K562 (cell line): ENCODE data around the gene HCN3. TPM values are rescaled to one million over a fixed set of nuclear protein-coding genes. Genes with fewer than 3 reads are reported as not detected.

Source experiments
- ARHGAP35 ChIP-seq: fragments of 450-650 bp; IDR thresholded peaks from 2 replicates; pipeline ENCODE4 v1.6.1; 2018; ENCODE audit not compliant: partially characterized antibody
- CHD1 ChIP-seq: fragments of 200-600 bp; sonication (generic); IDR thresholded peaks from one replicate; pipeline ENCODE4 v1.6.1; 2012; ENCODE audit warnings: mild to moderate bottlenecking, moderate library complexity, low read length, inconsistent platforms
- DEAF1 ChIP-seq: fragments of 450-650 bp; formaldehyde crosslinking; IDR thresholded peaks from 2 replicates; pipeline ENCODE4 v1.4.0; 2020; ENCODE audit warnings: mild to moderate bottlenecking, moderate library complexity
- DPF2 ChIP-seq: fragments of 450-650 bp; IDR thresholded peaks from 2 replicates; pipeline ENCODE4 v1.6.1; 2016
- E2F4 ChIP-seq: sonication (generic); formaldehyde crosslinking; IDR thresholded peaks from 2 replicates; pipeline ENCODE4 v1.8.0; 2022; ENCODE audit warnings: mild to moderate bottlenecking, low read depth, missing genetic modification reagents
- E2F6 ChIP-seq, 2 experiments: IDR thresholded peaks; 2 replicates each; pipeline ENCODE4 v1.6.1; 2011; ENCODE audit warnings: borderline replicate concordance in 1 of 2, control low read depth in 1 of 2, low read depth in 1 of 2, low read length in 1 of 2, mild to moderate bottlenecking in 1 of 2, mixed read lengths in 1 of 2, moderate library complexity in 1 of 2; ENCODE audit not compliant: insufficient read depth in 1 of 2, insufficient read length in 1 of 2, poor library complexity in 1 of 2, severe bottlenecking in 1 of 2; ENCODE audit errors: extremely low read depth in 1 of 2
- EP300 ChIP-seq: IDR thresholded peaks from 2 replicates; pipeline ENCODE4 v1.6.1; 2012; ENCODE audit warnings: low read length, improper control_type of control experiment
- EWSR1 ChIP-seq: fragments of 450-650 bp; IDR thresholded peaks from 2 replicates; pipeline ENCODE4 v1.6.1; 2018; ENCODE audit warnings: borderline replicate concordance, mild to moderate bottlenecking, low read depth, moderate library complexity; ENCODE audit not compliant: partially characterized antibody
- HDAC2 ChIP-seq: fragments of 450-650 bp; IDR thresholded peaks from 2 replicates; pipeline ENCODE4 v1.6.1; 2016; ENCODE audit warnings: mild to moderate bottlenecking
- KDM2B ChIP-seq: fragments of 250-450 bp; sonication (Bioruptor Pico); IDR thresholded peaks from 2 replicates; pipeline ENCODE4 v1.8.0; 2021; ENCODE audit warnings: mild to moderate bottlenecking, moderate library complexity
- MEIS2 ChIP-seq: fragments of 450-650 bp; IDR thresholded peaks from 2 replicates; pipeline ENCODE4 v1.6.1; 2014; ENCODE audit warnings: mild to moderate bottlenecking; ENCODE audit not compliant: partially characterized antibody
- NONO ChIP-seq, 2 experiments: fragments of 200-400 bp in 1 of 2; fragments of 450-650 bp in 1 of 2; formaldehyde crosslinking in 1 of 2; IDR thresholded peaks; 2 replicates each; pipeline ENCODE4 v1.6.1; 2017; ENCODE audit warnings: low read depth in 2 of 2, mild to moderate bottlenecking in 2 of 2, moderate library complexity in 2 of 2, low read length in 1 of 2
- NR2C1 ChIP-seq, 2 experiments: fragments of 450-650 bp; IDR thresholded peaks; 2 replicates each; pipeline ENCODE4 v1.6.1; 2017; ENCODE audit warnings: mild to moderate bottlenecking in 2 of 2, antibody characterized with exemption in 1 of 2, inconsistent platforms in 1 of 2, missing compliant biosample characterization in 1 of 2, missing genetic modification characterization in 1 of 2
- POLR2AphosphoS2 ChIP-seq: IDR thresholded peaks from 2 replicates; pipeline ENCODE4 v1.6.1; 2012; ENCODE audit warnings: low read length, improper control_type of control experiment
- SMAD3 ChIP-seq: fragments of 450-650 bp; formaldehyde crosslinking; conservative IDR thresholded peaks from 2 replicates; pipeline ENCODE4 v1.4.0; 2020; ENCODE audit warnings: mild to moderate bottlenecking
- SNAPC5 ChIP-seq: fragments of 250-450 bp; sonication (Bioruptor Pico); IDR thresholded peaks from 2 replicates; pipeline ENCODE4 v1.8.0; 2021; ENCODE audit warnings: moderate library complexity, mild to moderate bottlenecking, inconsistent platforms
- SRSF7 ChIP-seq: fragments of 200-400 bp; formaldehyde crosslinking; optimal IDR thresholded peaks from 2 replicates; pipeline ENCODE3; 2017; ENCODE audit warnings: mild to moderate bottlenecking, low read depth, low read length
- XRCC4 ChIP-seq: IDR thresholded peaks from one replicate; pipeline ENCODE4 v1.6.1; 2011; ENCODE audit not compliant: insufficient read depth, insufficient read length; ENCODE audit errors: extremely low read depth
- ZBTB17 ChIP-seq: fragments of 450-650 bp; formaldehyde crosslinking; IDR thresholded peaks from 2 replicates; pipeline ENCODE4 v1.4.0; 2020; ENCODE audit warnings: mild to moderate bottlenecking
- ZNF239 ChIP-seq: fragments of 250-450 bp; sonication (Bioruptor Pico); IDR thresholded peaks from 2 replicates; pipeline ENCODE4 v1.4.0; 2020; ENCODE audit warnings: mild to moderate bottlenecking
- polyA plus RNA-seq, 8 experiments: library from polyadenylated mRNA; depleted of rRNA in 4 of 8; stranded (reverse) in 5 of 8; unstranded in 3 of 8; fragments of >200 nt; fragmentation: Nextera tagmentation in 2 of 8; fragmentation: Illumina TruSeq in 1 of 8; extraction: Ambion mirVana in 2 of 8; extraction: Trizol in 1 of 8; gene quantifications; 2 replicates each; pipeline versions ENCODE4 v1.2.1 to v1.2.3, GENCODE V29; 2011 to 2014; ENCODE audit warnings: inconsistent platforms in 1 of 8, missing spikeins in 1 of 8
- total RNA-seq, 7 experiments: library from RNA; depleted of rRNA in 6 of 7; stranded (reverse); fragments of >200 nt in 6 of 7; fragmentation: Illumina TruSeq in 2 of 7; extraction: Trizol in 2 of 7; gene quantifications; 2 replicates each; pipeline versions ENCODE4 v1.2.1 to v1.2.3, GENCODE V29; 2011 to 2021; ENCODE audit warnings: low replicate concordance in 1 of 7
- TF ChIP-seq, protein P1 (sequence below): fragments of 450-650 bp; IDR thresholded peaks from 2 replicates; pipeline ENCODE4 v1.6.1; 2014; ENCODE audit warnings: low read depth, mild to moderate bottlenecking, moderate library complexity, borderline replicate concordance
- TF ChIP-seq, protein P2 (sequence below): fragments of 450-650 bp; formaldehyde crosslinking; IDR thresholded peaks from 2 replicates; pipeline ENCODE4 v1.4.0; 2022; ENCODE audit warnings: mild to moderate bottlenecking, moderate library complexity

HCN3 gene
- total and polyA plus RNA-seq, 9 of the 15 experiments (the other 6 are each of a cell fraction or from before 2014, with no cell fraction given) = 0.91 to 9.7 (median 3.9) TPM

GRCh38 chr1:155307247-155307740, 30.0 kb downstream of the HCN3 start (continued):
- TF ChIP-seq CHD1 (no peak), HDAC2 (no peak), EP300 (peak; percentile 18; the same call in 1 of the 2 replicates), NR2C1 (IDR thresholded peaks at IDR 0.05) (0 out of 2 replicates have a peak, but pooled peaks have one; percentile 26), NR2C1 (tag; IDR thresholded peaks at IDR 0.05) (peak; percentile 94), SMAD3 (CRISPR knock-in tag) (peak; percentile 98), EWSR1 (no peak), ARHGAP35 (no peak), DEAF1 (CRISPR knock-in tag) (peak; percentile 16; the same call in 1 of the 2 replicates), DPF2 (0 out of 2 replicates have a peak, but pooled peaks have one; percentile 69), E2F4 (CRISPR knock-in tag) (no peak), ZNF239 (CRISPR knock-in tag) (peak; percentile 91), NONO (IDR thresholded peaks at IDR 0.05; ENCODE audit: low read depth in 2 of 2, low read length in 1 of 2) (no peak), SRSF7 (no peak), XRCC4 (no peak), E2F6 (IDR thresholded peaks at IDR 0.05; ENCODE audit: borderline replicate concordance in 1 of 2, extremely low read depth in 1 of 2, insufficient read depth in 1 of 2, insufficient read length in 1 of 2, low read depth in 1 of 2, low read length in 1 of 2, poor library complexity in 1 of 2, severe bottlenecking in 1 of 2) (no peak), ZBTB17 (CRISPR knock-in tag) (peak; percentile 94), SNAPC5 (no peak), KDM2B (CRISPR knock-in tag) (peak; percentile 39; the same call in 1 of the 2 replicates), POLR2AphosphoS2 (no peak), MEIS2 (no peak)
- TF ChIP-seq, protein P1, sequence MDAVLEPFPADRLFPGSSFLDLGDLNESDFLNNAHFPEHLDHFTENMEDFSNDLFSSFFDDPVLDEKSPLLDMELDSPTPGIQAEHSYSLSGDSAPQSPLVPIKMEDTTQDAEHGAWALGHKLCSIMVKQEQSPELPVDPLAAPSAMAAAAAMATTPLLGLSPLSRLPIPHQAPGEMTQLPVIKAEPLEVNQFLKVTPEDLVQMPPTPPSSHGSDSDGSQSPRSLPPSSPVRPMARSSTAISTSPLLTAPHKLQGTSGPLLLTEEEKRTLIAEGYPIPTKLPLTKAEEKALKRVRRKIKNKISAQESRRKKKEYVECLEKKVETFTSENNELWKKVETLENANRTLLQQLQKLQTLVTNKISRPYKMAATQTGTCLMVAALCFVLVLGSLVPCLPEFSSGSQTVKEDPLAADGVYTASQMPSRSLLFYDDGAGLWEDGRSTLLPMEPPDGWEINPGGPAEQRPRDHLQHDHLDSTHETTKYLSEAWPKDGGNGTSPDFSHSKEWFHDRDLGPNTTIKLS = no peak
- TF ChIP-seq, protein P2, sequence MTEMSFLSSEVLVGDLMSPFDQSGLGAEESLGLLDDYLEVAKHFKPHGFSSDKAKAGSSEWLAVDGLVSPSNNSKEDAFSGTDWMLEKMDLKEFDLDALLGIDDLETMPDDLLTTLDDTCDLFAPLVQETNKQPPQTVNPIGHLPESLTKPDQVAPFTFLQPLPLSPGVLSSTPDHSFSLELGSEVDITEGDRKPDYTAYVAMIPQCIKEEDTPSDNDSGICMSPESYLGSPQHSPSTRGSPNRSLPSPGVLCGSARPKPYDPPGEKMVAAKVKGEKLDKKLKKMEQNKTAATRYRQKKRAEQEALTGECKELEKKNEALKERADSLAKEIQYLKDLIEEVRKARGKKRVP (CRISPR knock-in tag) = peak; percentile 90
